RWPE1 (cell line): ENCODE results near the gene MAGED1.

Source experiments
- CTCF ChIA-PET: fragments of 350-600 bp; sonication (Branson Sonifier 250); formaldehyde crosslinking; extraction: SDS; loops from one replicate; lab custom pipeline; 2021; lab: Yijun Ruan, JAX
- POLR2A ChIA-PET: fragments of 400-600 bp; formaldehyde crosslinking; extraction: SDS; loops from one replicate; lab custom pipeline; 2020; ENCODE audit warnings: antibody characterized with exemption; ENCODE audit not compliant: low non-redundant PET; lab: Yijun Ruan, JAX
- DNase-seq: peaks from one replicate; pipeline ENCODE4 v3.0.0; 2012; ENCODE audit warnings: low spot score
- H3K27ac ChIP-seq: fragments of 450-650 bp; 2 replicates; pipeline ENCODE4 v1.5.1; 2017
- TF ChIP-seq, protein P1 (sequence below): fragments of 450-650 bp; conservative IDR thresholded peaks from 2 replicates; pipeline ENCODE4 v1.5.1; 2017; ENCODE audit warnings: low read depth, mild to moderate bottlenecking

MAGED1 gene, protein sequence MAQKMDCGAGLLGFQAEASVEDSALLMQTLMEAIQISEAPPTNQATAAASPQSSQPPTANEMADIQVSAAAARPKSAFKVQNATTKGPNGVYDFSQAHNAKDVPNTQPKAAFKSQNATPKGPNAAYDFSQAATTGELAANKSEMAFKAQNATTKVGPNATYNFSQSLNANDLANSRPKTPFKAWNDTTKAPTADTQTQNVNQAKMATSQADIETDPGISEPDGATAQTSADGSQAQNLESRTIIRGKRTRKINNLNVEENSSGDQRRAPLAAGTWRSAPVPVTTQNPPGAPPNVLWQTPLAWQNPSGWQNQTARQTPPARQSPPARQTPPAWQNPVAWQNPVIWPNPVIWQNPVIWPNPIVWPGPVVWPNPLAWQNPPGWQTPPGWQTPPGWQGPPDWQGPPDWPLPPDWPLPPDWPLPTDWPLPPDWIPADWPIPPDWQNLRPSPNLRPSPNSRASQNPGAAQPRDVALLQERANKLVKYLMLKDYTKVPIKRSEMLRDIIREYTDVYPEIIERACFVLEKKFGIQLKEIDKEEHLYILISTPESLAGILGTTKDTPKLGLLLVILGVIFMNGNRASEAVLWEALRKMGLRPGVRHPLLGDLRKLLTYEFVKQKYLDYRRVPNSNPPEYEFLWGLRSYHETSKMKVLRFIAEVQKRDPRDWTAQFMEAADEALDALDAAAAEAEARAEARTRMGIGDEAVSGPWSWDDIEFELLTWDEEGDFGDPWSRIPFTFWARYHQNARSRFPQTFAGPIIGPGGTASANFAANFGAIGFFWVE

GRCh38 chrX:51892921-51893745 lies at the start of gene MAGED1:
MAGED1 (plus strand) TSS chrX:51893623; CDS start chrX:51894305, 682 bp downstream.
- CTCF ChIA-PET, result no interaction called here

DNA sequence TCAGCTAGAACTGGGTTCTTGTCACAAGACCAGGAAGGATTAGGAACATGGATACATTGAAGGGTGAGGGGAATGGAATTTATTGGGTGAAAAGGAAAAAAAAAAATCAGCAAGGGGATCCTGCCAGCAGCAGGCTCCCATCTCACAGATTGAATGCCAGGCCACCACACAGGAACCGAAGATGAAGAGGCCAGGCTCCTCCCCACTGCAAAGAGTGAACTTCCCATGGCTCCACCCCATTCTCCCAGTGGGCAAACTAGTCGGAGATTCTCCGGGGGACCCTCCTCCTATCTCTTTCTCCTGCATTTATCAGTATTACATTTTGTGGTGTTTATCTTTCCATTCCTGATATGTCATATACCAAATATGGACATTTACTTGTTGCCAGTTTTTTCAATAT lies 46.0 kb upstream of the MAGED1 start:
- TF ChIP-seq, protein P1, sequence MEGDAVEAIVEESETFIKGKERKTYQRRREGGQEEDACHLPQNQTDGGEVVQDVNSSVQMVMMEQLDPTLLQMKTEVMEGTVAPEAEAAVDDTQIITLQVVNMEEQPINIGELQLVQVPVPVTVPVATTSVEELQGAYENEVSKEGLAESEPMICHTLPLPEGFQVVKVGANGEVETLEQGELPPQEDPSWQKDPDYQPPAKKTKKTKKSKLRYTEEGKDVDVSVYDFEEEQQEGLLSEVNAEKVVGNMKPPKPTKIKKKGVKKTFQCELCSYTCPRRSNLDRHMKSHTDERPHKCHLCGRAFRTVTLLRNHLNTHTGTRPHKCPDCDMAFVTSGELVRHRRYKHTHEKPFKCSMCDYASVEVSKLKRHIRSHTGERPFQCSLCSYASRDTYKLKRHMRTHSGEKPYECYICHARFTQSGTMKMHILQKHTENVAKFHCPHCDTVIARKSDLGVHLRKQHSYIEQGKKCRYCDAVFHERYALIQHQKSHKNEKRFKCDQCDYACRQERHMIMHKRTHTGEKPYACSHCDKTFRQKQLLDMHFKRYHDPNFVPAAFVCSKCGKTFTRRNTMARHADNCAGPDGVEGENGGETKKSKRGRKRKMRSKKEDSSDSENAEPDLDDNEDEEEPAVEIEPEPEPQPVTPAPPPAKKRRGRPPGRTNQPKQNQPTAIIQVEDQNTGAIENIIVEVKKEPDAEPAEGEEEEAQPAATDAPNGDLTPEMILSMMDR, result no peak
- ChIA-PET POLR2A (no interaction called here), CTCF (no interaction called here)
- no peak overlapping the region for H3K27ac ChIP-seq
- DNase-seq, result no peak

More at GRCh38 chrX:51892921-51893745, at the start of gene MAGED1:
- peak; percentile 74 for DNase-seq
- TF ChIP-seq, protein P1, result no peak
- peak within 1 kb of the TSS; percentile 73 for H3K27ac ChIP-seq
- POLR2A ChIA-PET, result no interaction called here

- DNase-seq, result peak; percentile 20
- ChIA-PET CTCF (interaction anchor here (0.6 kb wide), 1 partner anchor 9 kb away, joined by 3 read pairs; no protein-coding TSS in a partner anchor), POLR2A (no interaction called here)
- H3K27ac ChIP-seq, result no peak overlapping the region
- TF ChIP-seq, protein P1, result no peak
These were observed 41.8 kb upstream of the MAGED1 start for GRCh38 chrX:51851507-51852085.

- DNase-seq, result no peak
- no peak overlapping the region for H3K27ac ChIP-seq
- POLR2A ChIA-PET, result no interaction called here
- CTCF ChIA-PET, result no interaction called here
- TF ChIP-seq, protein P1, result no peak
These were observed 41.3 kb upstream of the MAGED1 start for GRCh38 chrX:51852096-51852495.

DNA sequence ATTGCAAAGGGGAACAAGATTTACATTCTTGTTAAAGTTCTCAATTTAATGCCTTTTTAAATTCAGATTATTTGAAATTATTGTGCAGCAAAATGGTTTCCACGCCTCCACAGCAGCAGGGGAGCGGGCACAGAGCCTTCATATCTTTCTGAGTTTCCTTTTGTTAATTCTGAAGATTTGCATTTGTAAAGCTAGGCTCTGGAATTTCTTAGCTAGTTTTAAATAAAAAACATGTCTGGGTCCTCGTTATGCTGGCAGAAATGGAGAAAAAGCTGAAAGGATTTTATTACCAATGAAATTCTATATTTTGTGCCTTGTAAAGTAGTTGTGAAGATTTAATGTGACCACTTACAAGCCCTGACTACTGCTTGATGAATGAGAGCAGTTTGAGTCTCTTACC lies 40.8 kb upstream of the MAGED1 start:
- CTCF ChIA-PET, result interaction anchor here (0.6 kb wide), 1 partner anchor 17 kb away, joined by 3 read pairs; no protein-coding TSS in a partner anchor
- POLR2A ChIA-PET, result no interaction called here
- H3K27ac ChIP-seq, result no peak overlapping the region
- TF ChIP-seq, protein P1, result no peak
- no peak for DNase-seq
